GM23338 (cell line): ENCODE results near the gene TENT4A. TPM values are rescaled to one million over a fixed set of nuclear protein-coding genes. Genes with fewer than 3 reads are reported as not detected.

Experiments used
- ATAC-seq: fragments of 200-7000 bp; cut with Tn5 transposase; 3 replicates; pipeline ENCODE4 v1.9.1; 2020
- DNase-seq: peaks from one replicate; pipeline ENCODE4 v3.0.0-alpha.2; 2015; ENCODE audit warnings: low spot score
- H2AFZ ChIP-seq: fragments of 200-600 bp; sonication (generic); 2 replicates; pipeline ENCODE4 v1.8.0; 2016; ENCODE audit warnings: antibody characterized with exemption, mild to moderate bottlenecking, moderate library complexity
- H3F3A ChIP-seq: fragments of 200-600 bp; sonication (generic); replicated peaks from 2 replicates; pipeline ENCODE4 v1.8.0; 2017; ENCODE audit warnings: antibody characterized with exemption, mixed run types, low read depth
- H3K27ac ChIP-seq: fragments of 200-600 bp; sonication (generic); 2 replicates; pipeline ENCODE4 v1.6.1; 2016; ENCODE audit warnings: low read depth
- H3K27me3 ChIP-seq: fragments of 200-600 bp; sonication (generic); 2 replicates; pipeline ENCODE4 v1.8.0; 2016; ENCODE audit warnings: mild to moderate bottlenecking, mixed run types, moderate library complexity; ENCODE audit not compliant: insufficient read depth
- H3K36me3 ChIP-seq: fragments of 200-600 bp; sonication (generic); 2 replicates; pipeline ENCODE4 v1.8.0; 2016; ENCODE audit warnings: mild to moderate bottlenecking; ENCODE audit not compliant: insufficient read depth
- H3K4me1 ChIP-seq: fragments of 200-600 bp; sonication (generic); 2 replicates; pipeline ENCODE4 v1.8.0; 2016; ENCODE audit warnings: mild to moderate bottlenecking, moderate library complexity; ENCODE audit not compliant: insufficient read depth
- H3K4me2 ChIP-seq: fragments of 200-600 bp; sonication (generic); 2 replicates; pipeline ENCODE4 v1.7.1; 2017; ENCODE audit warnings: mixed run types
- H3K4me3 ChIP-seq: fragments of 200-600 bp; sonication (generic); 2 replicates; pipeline ENCODE4 v1.6.1; 2016; ENCODE audit warnings: mixed run types
- H3K79me2 ChIP-seq: fragments of 200-600 bp; sonication (generic); replicated peaks from 2 replicates; pipeline ENCODE4 v1.8.0; 2017; ENCODE audit warnings: mild to moderate bottlenecking; ENCODE audit not compliant: insufficient read depth
- H3K9me2 ChIP-seq: fragments of 200-600 bp; sonication (generic); 2 replicates; pipeline ENCODE4 v1.8.0; 2017; ENCODE audit not compliant: insufficient read depth
- H4K20me1 ChIP-seq: fragments of 200-600 bp; sonication (generic); replicated peaks from 2 replicates; pipeline ENCODE4 v1.8.0; 2017; ENCODE audit warnings: mild to moderate bottlenecking; ENCODE audit not compliant: insufficient read depth
- H3K27ac Mint-ChIP-seq: 2 replicates; pipeline ENCODE4 v1.8.0; 2020; ENCODE audit warnings: inconsistent platforms, mild to moderate bottlenecking, moderate library complexity, mixed read lengths
- H3K27me3 Mint-ChIP-seq: 3 replicates; pipeline ENCODE4 v1.8.0; 2022; ENCODE audit warnings: low read depth, mild to moderate bottlenecking, moderate library complexity, mixed read lengths, inconsistent platforms; ENCODE audit not compliant: insufficient read depth, poor library complexity
- H3K36me3 Mint-ChIP-seq: 3 replicates; pipeline ENCODE4 v1.8.0; 2021; ENCODE audit warnings: low read depth, mild to moderate bottlenecking, inconsistent platforms, moderate library complexity, mixed read lengths
- H3K4me1 Mint-ChIP-seq: 3 replicates; pipeline ENCODE4 v1.8.0; 2020; ENCODE audit warnings: mild to moderate bottlenecking, inconsistent platforms, mixed read lengths
- H3K4me3 Mint-ChIP-seq: 3 replicates; pipeline ENCODE4 v1.8.0; 2021; ENCODE audit warnings: moderate library complexity, mild to moderate bottlenecking, inconsistent platforms, mixed read lengths
- H3K9me3 Mint-ChIP-seq: 3 replicates; pipeline ENCODE4 v1.8.0; 2020; ENCODE audit warnings: moderate library complexity, mild to moderate bottlenecking, inconsistent platforms, mixed read lengths
- CREB1 ChIP-seq: fragments of 250-450 bp; sonication (Bioruptor Pico); IDR thresholded peaks from 2 replicates; pipeline ENCODE4 v1.5.0; 2020; ENCODE audit warnings: low read depth, mild to moderate bottlenecking, moderate library complexity
- EZH2 ChIP-seq: fragments of 200-600 bp; sonication (generic); IDR thresholded peaks from one replicate; pipeline ENCODE4 v1.8.0; 2017; ENCODE audit warnings: antibody characterized with exemption, mild to moderate bottlenecking, low read depth; ENCODE audit not compliant: unreplicated experiment
- EZH2phosphoT487 ChIP-seq: fragments of 200-600 bp; sonication (generic); IDR thresholded peaks from one replicate; pipeline ENCODE4 v1.8.1; 2018; ENCODE audit warnings: antibody characterized with exemption; ENCODE audit not compliant: unreplicated experiment
- POLR2AphosphoS5 ChIP-seq: IDR thresholded peaks from 2 replicates; pipeline ENCODE4 v1.6.1; 2016; ENCODE audit warnings: antibody characterized with exemption, low read depth
- STAT1 ChIP-seq: IDR thresholded peaks from one replicate; pipeline ENCODE4 v1.6.1; 2016; ENCODE audit warnings: antibody characterized with exemption; ENCODE audit not compliant: unreplicated experiment
- ZNF331 ChIP-seq: fragments of 250-450 bp; sonication (Bioruptor Pico); IDR thresholded peaks from 2 replicates; pipeline ENCODE4 v1.5.0; 2020; ENCODE audit warnings: low read depth, mild to moderate bottlenecking, moderate library complexity
- polyA plus RNA-seq: library from polyadenylated mRNA; unstranded; fragments of >200 nt; fragmentation: Nextera tagmentation; extraction: Ambion mirVana; gene quantifications from 2 replicates; pipeline ENCODE4 v1.2.1, GENCODE V29; 2016
- total RNA-seq: library from RNA; depleted of rRNA; stranded (reverse); fragments of >200 nt; shearing (Covaris generic); gene quantifications from 2 replicates; pipeline ENCODE4 v1.2.3, GENCODE V29; 2014
- TF ChIP-seq, protein P1 (sequence below): IDR thresholded peaks from one replicate; pipeline ENCODE4 v1.6.1; 2018; ENCODE audit warnings: antibody characterized with exemption; ENCODE audit not compliant: unreplicated experiment
- TF ChIP-seq, protein P2 (sequence below): IDR thresholded peaks from 2 replicates; pipeline ENCODE4 v1.6.1; 2016; ENCODE audit warnings: antibody characterized with exemption
- TF ChIP-seq, protein P3 (sequence below): fragments of 250-450 bp; sonication (Bioruptor Pico); IDR thresholded peaks from 2 replicates; pipeline ENCODE4 v1.5.0; 2020; ENCODE audit warnings: mild to moderate bottlenecking, moderate library complexity

Gene TENT4A
- total and polyA plus RNA-seq, 2 experiments from 2014 or later, result 5.3 to 24.0 TPM

DNA sequence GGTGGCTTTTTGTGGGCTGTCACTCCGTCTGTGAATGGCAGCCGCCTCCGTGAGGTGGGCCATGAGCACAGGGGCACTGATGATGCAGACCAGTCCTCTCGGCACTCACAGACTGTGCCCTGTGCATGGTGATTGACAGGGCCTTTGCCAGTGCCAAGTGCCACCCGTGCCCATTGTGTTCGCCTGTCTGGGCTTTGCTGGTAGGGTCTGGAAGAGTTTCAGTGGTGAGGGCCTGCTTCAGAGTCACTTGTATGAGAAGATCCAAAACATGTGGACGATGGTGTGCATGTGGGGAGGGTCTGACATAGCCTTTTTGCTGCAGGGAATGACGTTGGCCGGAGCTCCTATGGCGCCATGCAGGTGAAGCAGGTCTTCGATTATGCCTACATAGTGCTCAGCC is 34.9 kb downstream of the TENT4A start (continued):
- TF ChIP-seq, protein P1, sequence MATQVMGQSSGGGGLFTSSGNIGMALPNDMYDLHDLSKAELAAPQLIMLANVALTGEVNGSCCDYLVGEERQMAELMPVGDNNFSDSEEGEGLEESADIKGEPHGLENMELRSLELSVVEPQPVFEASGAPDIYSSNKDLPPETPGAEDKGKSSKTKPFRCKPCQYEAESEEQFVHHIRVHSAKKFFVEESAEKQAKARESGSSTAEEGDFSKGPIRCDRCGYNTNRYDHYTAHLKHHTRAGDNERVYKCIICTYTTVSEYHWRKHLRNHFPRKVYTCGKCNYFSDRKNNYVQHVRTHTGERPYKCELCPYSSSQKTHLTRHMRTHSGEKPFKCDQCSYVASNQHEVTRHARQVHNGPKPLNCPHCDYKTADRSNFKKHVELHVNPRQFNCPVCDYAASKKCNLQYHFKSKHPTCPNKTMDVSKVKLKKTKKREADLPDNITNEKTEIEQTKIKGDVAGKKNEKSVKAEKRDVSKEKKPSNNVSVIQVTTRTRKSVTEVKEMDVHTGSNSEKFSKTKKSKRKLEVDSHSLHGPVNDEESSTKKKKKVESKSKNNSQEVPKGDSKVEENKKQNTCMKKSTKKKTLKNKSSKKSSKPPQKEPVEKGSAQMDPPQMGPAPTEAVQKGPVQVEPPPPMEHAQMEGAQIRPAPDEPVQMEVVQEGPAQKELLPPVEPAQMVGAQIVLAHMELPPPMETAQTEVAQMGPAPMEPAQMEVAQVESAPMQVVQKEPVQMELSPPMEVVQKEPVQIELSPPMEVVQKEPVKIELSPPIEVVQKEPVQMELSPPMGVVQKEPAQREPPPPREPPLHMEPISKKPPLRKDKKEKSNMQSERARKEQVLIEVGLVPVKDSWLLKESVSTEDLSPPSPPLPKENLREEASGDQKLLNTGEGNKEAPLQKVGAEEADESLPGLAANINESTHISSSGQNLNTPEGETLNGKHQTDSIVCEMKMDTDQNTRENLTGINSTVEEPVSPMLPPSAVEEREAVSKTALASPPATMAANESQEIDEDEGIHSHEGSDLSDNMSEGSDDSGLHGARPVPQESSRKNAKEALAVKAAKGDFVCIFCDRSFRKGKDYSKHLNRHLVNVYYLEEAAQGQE, result no peak
- TF ChIP-seq, protein P2, sequence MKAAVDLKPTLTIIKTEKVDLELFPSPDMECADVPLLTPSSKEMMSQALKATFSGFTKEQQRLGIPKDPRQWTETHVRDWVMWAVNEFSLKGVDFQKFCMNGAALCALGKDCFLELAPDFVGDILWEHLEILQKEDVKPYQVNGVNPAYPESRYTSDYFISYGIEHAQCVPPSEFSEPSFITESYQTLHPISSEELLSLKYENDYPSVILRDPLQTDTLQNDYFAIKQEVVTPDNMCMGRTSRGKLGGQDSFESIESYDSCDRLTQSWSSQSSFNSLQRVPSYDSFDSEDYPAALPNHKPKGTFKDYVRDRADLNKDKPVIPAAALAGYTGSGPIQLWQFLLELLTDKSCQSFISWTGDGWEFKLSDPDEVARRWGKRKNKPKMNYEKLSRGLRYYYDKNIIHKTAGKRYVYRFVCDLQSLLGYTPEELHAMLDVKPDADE, result no peak
- TF ChIP-seq ZNF331, result no peak

- no peak overlapping the region for H3K4me3 ChIP-seq
- H4K20me1 ChIP-seq, result peaks cover 15% of the 10 kb centered on the region
- peaks cover 17% of the 10 kb centered on the region for H3K4me1 Mint-ChIP-seq
- H3K9me3 Mint-ChIP-seq, result no peaks in the 10 kb centered on the region; the same call in 2 of the 3 replicates
- peaks cover 3% of the 10 kb centered on the region for H3K27me3 Mint-ChIP-seq
- no peaks in the 10 kb centered on the region for H3F3A ChIP-seq
- H3K27ac Mint-ChIP-seq, result no peak overlapping the region
- H3K4me2 ChIP-seq, result no peak overlapping the region
- H3K4me3 Mint-ChIP-seq, result no peak overlapping the region
- H3K27ac ChIP-seq, result no peak overlapping the region
- no peaks in the 10 kb centered on the region for H3K9me2 ChIP-seq
- no peak overlapping the region for H2AFZ ChIP-seq
- H3K36me3 ChIP-seq, result peaks cover 25% of the 10 kb centered on the region
- DNase-seq (no peak), ATAC-seq (no peak)
- peaks cover 30% of the 10 kb centered on the region for H3K79me2 ChIP-seq
- H3K4me1 ChIP-seq, result peaks cover 8% of the 10 kb centered on the region
- H3K27me3 ChIP-seq, result no peaks in the 10 kb centered on the region
- peaks cover 67% of the 10 kb centered on the region for H3K36me3 Mint-ChIP-seq
- TF ChIP-seq STAT1 (no peak), EZH2phosphoT487 (no peak), EZH2 (no peak), CREB1 (CRISPR knock-in tag) (no peak), POLR2AphosphoS5 (no peak)
- TF ChIP-seq, protein P1, result no peak
- TF ChIP-seq, protein P3, sequence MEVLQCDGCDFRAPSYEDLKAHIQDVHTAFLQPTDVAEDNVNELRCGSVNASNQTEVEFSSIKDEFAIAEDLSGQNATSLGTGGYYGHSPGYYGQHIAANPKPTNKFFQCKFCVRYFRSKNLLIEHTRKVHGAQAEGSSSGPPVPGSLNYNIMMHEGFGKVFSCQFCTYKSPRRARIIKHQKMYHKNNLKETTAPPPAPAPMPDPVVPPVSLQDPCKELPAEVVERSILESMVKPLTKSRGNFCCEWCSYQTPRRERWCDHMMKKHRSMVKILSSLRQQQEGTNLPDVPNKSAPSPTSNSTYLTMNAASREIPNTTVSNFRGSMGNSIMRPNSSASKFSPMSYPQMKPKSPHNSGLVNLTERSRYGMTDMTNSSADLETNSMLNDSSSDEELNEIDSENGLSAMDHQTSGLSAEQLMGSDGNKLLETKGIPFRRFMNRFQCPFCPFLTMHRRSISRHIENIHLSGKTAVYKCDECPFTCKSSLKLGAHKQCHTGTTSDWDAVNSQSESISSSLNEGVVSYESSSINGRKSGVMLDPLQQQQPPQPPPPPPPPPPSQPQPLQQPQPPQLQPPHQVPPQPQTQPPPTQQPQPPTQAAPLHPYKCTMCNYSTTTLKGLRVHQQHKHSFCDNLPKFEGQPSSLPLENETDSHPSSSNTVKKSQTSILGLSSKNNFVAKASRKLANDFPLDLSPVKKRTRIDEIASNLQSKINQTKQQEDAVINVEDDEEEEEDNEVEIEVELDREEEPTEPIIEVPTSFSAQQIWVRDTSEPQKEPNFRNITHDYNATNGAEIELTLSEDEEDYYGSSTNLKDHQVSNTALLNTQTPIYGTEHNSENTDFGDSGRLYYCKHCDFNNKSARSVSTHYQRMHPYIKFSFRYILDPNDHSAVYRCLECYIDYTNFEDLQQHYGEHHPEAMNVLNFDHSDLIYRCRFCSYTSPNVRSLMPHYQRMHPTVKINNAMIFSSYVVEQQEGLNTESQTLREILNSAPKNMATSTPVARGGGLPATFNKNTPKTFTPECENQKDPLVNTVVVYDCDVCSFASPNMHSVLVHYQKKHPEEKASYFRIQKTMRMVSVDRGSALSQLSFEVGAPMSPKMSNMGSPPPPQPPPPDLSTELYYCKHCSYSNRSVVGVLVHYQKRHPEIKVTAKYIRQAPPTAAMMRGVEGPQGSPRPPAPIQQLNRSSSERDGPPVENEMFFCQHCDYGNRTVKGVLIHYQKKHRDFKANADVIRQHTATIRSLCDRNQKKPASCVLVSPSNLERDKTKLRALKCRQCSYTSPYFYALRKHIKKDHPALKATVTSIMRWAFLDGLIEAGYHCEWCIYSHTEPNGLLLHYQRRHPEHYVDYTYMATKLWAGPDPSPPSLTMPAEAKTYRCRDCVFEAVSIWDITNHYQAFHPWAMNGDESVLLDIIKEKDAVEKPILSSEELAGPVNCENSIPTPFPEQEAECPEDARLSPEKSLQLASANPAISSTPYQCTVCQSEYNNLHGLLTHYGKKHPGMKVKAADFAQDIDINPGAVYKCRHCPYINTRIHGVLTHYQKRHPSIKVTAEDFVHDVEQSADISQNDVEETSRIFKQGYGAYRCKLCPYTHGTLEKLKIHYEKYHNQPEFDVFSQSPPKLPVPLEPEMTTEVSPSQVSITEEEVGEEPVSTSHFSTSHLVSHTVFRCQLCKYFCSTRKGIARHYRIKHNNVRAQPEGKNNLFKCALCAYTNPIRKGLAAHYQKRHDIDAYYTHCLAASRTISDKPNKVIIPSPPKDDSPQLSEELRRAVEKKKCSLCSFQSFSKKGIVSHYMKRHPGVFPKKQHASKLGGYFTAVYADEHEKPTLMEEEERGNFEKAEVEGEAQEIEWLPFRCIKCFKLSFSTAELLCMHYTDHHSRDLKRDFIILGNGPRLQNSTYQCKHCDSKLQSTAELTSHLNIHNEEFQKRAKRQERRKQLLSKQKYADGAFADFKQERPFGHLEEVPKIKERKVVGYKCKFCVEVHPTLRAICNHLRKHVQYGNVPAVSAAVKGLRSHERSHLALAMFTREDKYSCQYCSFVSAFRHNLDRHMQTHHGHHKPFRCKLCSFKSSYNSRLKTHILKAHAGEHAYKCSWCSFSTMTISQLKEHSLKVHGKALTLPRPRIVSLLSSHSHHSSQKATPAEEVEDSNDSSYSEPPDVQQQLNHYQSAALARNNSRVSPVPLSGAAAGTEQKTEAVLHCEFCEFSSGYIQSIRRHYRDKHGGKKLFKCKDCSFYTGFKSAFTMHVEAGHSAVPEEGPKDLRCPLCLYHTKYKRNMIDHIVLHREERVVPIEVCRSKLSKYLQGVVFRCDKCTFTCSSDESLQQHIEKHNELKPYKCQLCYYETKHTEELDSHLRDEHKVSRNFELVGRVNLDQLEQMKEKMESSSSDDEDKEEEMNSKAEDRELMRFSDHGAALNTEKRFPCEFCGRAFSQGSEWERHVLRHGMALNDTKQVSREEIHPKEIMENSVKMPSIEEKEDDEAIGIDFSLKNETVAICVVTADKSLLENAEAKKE (CRISPR knock-in tag), result no peak
Observed at GRCh38 chr5:6749026-6749716, 35.9 kb downstream of the TENT4A start.
